ENCODE data around the gene FNBP1.

- TF ChIP-seq CTCF (IDR thresholded peaks at IDR 0.05): no peak
- TF ChIP-seq EZH2 (IDR thresholded peaks at IDR 0.05; ENCODE audit: borderline replicate concordance, insufficient read depth, low read depth, low read length, poor library complexity, severe bottlenecking): no peak
These were observed 47.4 kb downstream of the FNBP1 start for GRCh38 chr9:129995409-129996160.

Measured in B cell (primary cell).